ENCODE data around the gene NUFIP2. TPM values are rescaled to one million over a fixed set of nuclear protein-coding genes. Genes with fewer than 3 reads are reported as not detected.
A peak's percentile ranks its signal among the peaks of the same experiment; 100 is the strongest.

NUFIP2 gene
- total and polyA plus RNA-seq, 2 donors (not counting 1 experiment from before 2014, with no cell fraction given), result 9.6 to 83.5 TPM

DNA sequence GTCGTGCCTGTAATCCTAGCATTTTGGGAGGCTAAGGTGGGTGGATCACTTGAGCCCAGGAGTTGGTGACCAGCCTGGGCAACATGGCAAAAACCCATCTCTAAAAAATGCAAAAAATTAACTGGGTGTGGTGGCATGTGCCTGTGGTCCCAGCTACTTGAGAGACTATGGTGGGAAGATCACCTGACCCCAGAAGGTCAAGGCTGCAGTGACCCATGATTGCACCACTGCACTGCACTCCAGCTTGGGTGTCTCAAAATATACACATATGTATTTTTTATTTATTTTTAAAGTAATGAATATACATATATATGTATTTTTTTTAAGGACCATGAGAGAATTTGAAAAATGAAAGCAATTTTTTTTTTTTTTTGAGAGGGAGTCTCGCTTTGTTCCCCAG is 5.1 kb upstream of the NUFIP2 start:
- no peak overlapping the region for H3K27ac ChIP-seq (ENCODE audit: low read length in 2 of 2)
- H3K9me3 ChIP-seq (ENCODE audit: control extremely low read depth in 1 of 3, control insufficient read depth in 2 of 3, insufficient read depth in 1 of 3, low read length in 2 of 3), result no peaks in the 10 kb centered on the region
- no peaks in the 10 kb centered on the region for H4K20me1 ChIP-seq (ENCODE audit: control insufficient read depth, insufficient read depth, low read length, poor library complexity, severe bottlenecking)
- Mint-ChIP-seq H3K27me3 (no peaks in the 10 kb centered on the region), H3K4me3 (no peak overlapping the region), H3K9me3 (ENCODE audit: insufficient read depth) (no peaks in the 10 kb centered on the region), H3K27ac (no peak overlapping the region), H3K4me1 (peaks cover 18% of the 10 kb centered on the region)
- no peak overlapping the region for H3K9ac ChIP-seq (ENCODE audit: low read length)
- ATAC-seq (ENCODE audit: low read depth) (no peak), DNase-seq (no peak)
- H3K4me1 ChIP-seq (ENCODE audit: control insufficient read depth in 2 of 2, insufficient read depth in 2 of 2, low read length in 2 of 2), result peaks cover 16 to 22% of the 10 kb centered on the region in 2 donors
- WGBS (ENCODE audit: insufficient coverage), result no CpG with 5 or more reads among the region's 2 CpGs
- intact Hi-C loops (cut with micrococcal nuclease), result loop anchor here (10.0 kb wide), 1 partner anchor 316 kb away; no protein-coding TSS in a partner anchor
- no peaks in the 10 kb centered on the region for H3K27me3 ChIP-seq (replicated peaks in 1 of 4; ENCODE audit: control extremely low read depth in 1 of 4, control insufficient read depth in 3 of 4, insufficient read depth in 4 of 4, low read length in 3 of 4)
- POLR2A ChIA-PET, result no interaction called here
- H3K4me2 ChIP-seq (replicated peaks; ENCODE audit: low read depth, low read length, poor library complexity, severe bottlenecking), result no peak overlapping the region
- H3K36me3 ChIP-seq (replicated peaks in 1 of 2; ENCODE audit: control extremely low read depth in 1 of 2, control insufficient read depth in 1 of 2, extremely low read depth in 1 of 2, insufficient read depth in 2 of 2, low read length in 1 of 2), result no peaks in the 10 kb centered on the region
- H3K4me3 ChIP-seq (ENCODE audit: control extremely low read depth in 1 of 5, extremely low read depth in 1 of 5, insufficient read depth in 1 of 5, low read depth in 2 of 5, low read length in 4 of 5), result no peak overlapping the region
- CTCF ChIA-PET, result no interaction called here
- H3K79me2 ChIP-seq (ENCODE audit: control insufficient read depth, insufficient read depth, low read length), result peaks cover 3% of the 10 kb centered on the region
- TF ChIP-seq EZH2 (IDR thresholded peaks at IDR 0.05; ENCODE audit: borderline replicate concordance, insufficient read depth, low read depth, low read length, poor library complexity, severe bottlenecking), result no peak
- TF ChIP-seq, protein P1, sequence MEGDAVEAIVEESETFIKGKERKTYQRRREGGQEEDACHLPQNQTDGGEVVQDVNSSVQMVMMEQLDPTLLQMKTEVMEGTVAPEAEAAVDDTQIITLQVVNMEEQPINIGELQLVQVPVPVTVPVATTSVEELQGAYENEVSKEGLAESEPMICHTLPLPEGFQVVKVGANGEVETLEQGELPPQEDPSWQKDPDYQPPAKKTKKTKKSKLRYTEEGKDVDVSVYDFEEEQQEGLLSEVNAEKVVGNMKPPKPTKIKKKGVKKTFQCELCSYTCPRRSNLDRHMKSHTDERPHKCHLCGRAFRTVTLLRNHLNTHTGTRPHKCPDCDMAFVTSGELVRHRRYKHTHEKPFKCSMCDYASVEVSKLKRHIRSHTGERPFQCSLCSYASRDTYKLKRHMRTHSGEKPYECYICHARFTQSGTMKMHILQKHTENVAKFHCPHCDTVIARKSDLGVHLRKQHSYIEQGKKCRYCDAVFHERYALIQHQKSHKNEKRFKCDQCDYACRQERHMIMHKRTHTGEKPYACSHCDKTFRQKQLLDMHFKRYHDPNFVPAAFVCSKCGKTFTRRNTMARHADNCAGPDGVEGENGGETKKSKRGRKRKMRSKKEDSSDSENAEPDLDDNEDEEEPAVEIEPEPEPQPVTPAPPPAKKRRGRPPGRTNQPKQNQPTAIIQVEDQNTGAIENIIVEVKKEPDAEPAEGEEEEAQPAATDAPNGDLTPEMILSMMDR (IDR thresholded peaks at IDR 0.05), result no peak
- H2AFZ ChIP-seq (ENCODE audit: insufficient read depth, low read depth, low read length, poor library complexity, severe bottlenecking), result no peak overlapping the region

DNA sequence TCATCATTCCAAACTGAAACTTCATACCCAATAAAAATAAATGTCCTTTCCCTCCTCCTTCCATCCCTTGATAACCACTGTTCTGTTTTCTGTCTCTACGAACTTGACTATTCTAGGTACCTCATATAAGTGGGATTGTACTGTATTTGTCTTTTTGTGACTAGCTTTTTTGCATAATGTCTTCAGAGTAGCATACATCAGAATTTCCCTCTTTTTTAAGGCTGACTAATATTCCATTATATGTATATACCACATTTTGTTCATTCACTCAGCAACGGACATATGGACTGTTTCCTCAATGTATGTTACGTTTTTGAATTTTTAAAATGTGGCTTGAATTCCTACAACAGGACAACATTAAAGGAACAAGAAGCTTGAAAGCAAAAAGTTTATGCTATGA is 1.5 kb upstream of the NUFIP2 start:
- peaks cover 23% of the 10 kb centered on the region for H3K4me1 Mint-ChIP-seq
- POLR2A ChIA-PET, result no interaction called here
- H3K4me3 ChIP-seq (ENCODE audit: control extremely low read depth in 1 of 5, extremely low read depth in 1 of 5, insufficient read depth in 1 of 5, low read depth in 2 of 5, low read length in 4 of 5), result no peak overlapping the region
- H4K20me1 ChIP-seq (ENCODE audit: control insufficient read depth, insufficient read depth, low read length, poor library complexity, severe bottlenecking), result peaks cover 28% of the 10 kb centered on the region
- no peaks in the 10 kb centered on the region for H3K9me3 ChIP-seq (ENCODE audit: control extremely low read depth in 1 of 3, control insufficient read depth in 2 of 3, insufficient read depth in 1 of 3, low read length in 2 of 3)
- peaks cover 20 to 22% of the 10 kb centered on the region in 2 donors for H3K4me1 ChIP-seq (ENCODE audit: control insufficient read depth in 2 of 2, insufficient read depth in 2 of 2, low read length in 2 of 2)
- H3K27me3 ChIP-seq (replicated peaks in 1 of 4; ENCODE audit: control extremely low read depth in 1 of 4, control insufficient read depth in 3 of 4, insufficient read depth in 4 of 4, low read length in 3 of 4), result no peaks in the 10 kb centered on the region
- H3K4me3 Mint-ChIP-seq, result peak overlapping the region; percentile 40
- no peaks in the 10 kb centered on the region for H3K36me3 ChIP-seq (replicated peaks in 1 of 2; ENCODE audit: control extremely low read depth in 1 of 2, control insufficient read depth in 1 of 2, extremely low read depth in 1 of 2, insufficient read depth in 2 of 2, low read length in 1 of 2)
- H3K27me3 Mint-ChIP-seq, result no peaks in the 10 kb centered on the region
- intact Hi-C loops (cut with micrococcal nuclease), result loop anchor here (2.0 to 10.0 kb wide), 3 partner anchors 319 to 651 kb away; partner anchors contain the start of genes BLTP2 and SSH2
- no peak overlapping the region for H2AFZ ChIP-seq (ENCODE audit: insufficient read depth, low read depth, low read length, poor library complexity, severe bottlenecking)
- H3K27ac Mint-ChIP-seq, result peak overlapping the region; percentile 69
- no CpG with 5 or more reads among the region's 3 CpGs for WGBS (ENCODE audit: insufficient coverage)
- CTCF ChIA-PET, result no interaction called here
- H3K27ac ChIP-seq (ENCODE audit: low read length in 2 of 2), result peak overlapping the region; percentile 82 to 94
- ATAC-seq (ENCODE audit: low read depth) (no peak), DNase-seq (no peak)
- no peak overlapping the region for H3K9ac ChIP-seq (ENCODE audit: low read length)
- TF ChIP-seq, protein P1 (IDR thresholded peaks at IDR 0.05), result no peak
- TF ChIP-seq EZH2 (IDR thresholded peaks at IDR 0.05; ENCODE audit: borderline replicate concordance, insufficient read depth, low read depth, low read length, poor library complexity, severe bottlenecking), result no peak
- no peak overlapping the region for H3K4me2 ChIP-seq (replicated peaks; ENCODE audit: low read depth, low read length, poor library complexity, severe bottlenecking)
- H3K79me2 ChIP-seq (ENCODE audit: control insufficient read depth, insufficient read depth, low read length), result peaks cover 28% of the 10 kb centered on the region
- H3K9me3 Mint-ChIP-seq (ENCODE audit: insufficient read depth), result no peaks in the 10 kb centered on the region
